MM.1S (cell line): Measurements from ENCODE around the gene CDH20.
A peak's percentile ranks its signal among the peaks of the same experiment; 100 is the strongest.

ENCODE experiments used
- DNase-seq: peaks from one replicate; pipeline ENCODE4 v3.0.0-alpha.2; 2015
- H2AFZ ChIP-seq: fragments of 300-600 bp; sonication (generic); 2 replicates; pipeline ENCODE4 v1.6.0; 2016; ENCODE audit warnings: antibody characterized with exemption, low read length
- H3F3A ChIP-seq: fragments of 300-600 bp; sonication (generic); 2 replicates; pipeline ENCODE4 v1.6.1; 2016; ENCODE audit warnings: mild to moderate bottlenecking, antibody characterized with exemption, low read length, moderate library complexity, mixed read lengths; ENCODE audit not compliant: insufficient read depth
- H3K27ac ChIP-seq: fragments of 300-600 bp; sonication (generic); 2 replicates; pipeline ENCODE4 v1.5.1; 2016; ENCODE audit warnings: mild to moderate bottlenecking, low read length
- H3K27me3 ChIP-seq: fragments of 300-600 bp; sonication (generic); replicated peaks from 2 replicates; pipeline ENCODE4 v1.6.0; 2016; ENCODE audit warnings: low read length; ENCODE audit not compliant: insufficient read depth
- H3K36me3 ChIP-seq: fragments of 300-600 bp; sonication (generic); replicated peaks from 2 replicates; pipeline ENCODE4 v1.6.1; 2016; ENCODE audit warnings: mild to moderate bottlenecking, low read length, mixed read lengths; ENCODE audit not compliant: insufficient read depth
- H3K4me1 ChIP-seq: fragments of 300-600 bp; sonication (generic); 2 replicates; pipeline ENCODE4 v1.6.1; 2016; ENCODE audit warnings: low read length, mixed read lengths
- H3K4me2 ChIP-seq: fragments of 300-600 bp; sonication (generic); 2 replicates; pipeline ENCODE4 v1.6.0; 2016; ENCODE audit warnings: low read depth, low read length
- H3K4me3 ChIP-seq: fragments of 300-600 bp; sonication (generic); 2 replicates; pipeline ENCODE4 v1.5.1; 2016; ENCODE audit warnings: low read length, mixed read lengths
- H3K79me2 ChIP-seq: fragments of 300-600 bp; sonication (generic); 2 replicates; pipeline ENCODE4 v1.6.1; 2016; ENCODE audit warnings: mixed run types, low read length, mixed read lengths
- H3K9ac ChIP-seq: fragments of 300-600 bp; sonication (generic); 2 replicates; pipeline ENCODE4 v1.6.1; 2016; ENCODE audit warnings: low read length, mixed read lengths
- H3K9me2 ChIP-seq: fragments of 300-600 bp; sonication (generic); replicated peaks from 2 replicates; pipeline ENCODE4 v1.6.1; 2016; ENCODE audit warnings: mild to moderate bottlenecking, low read length, mixed read lengths; ENCODE audit not compliant: insufficient read depth
- H3K9me3 ChIP-seq: fragments of 300-600 bp; sonication (generic); replicated peaks from 2 replicates; pipeline ENCODE4 v1.6.1; 2016; ENCODE audit warnings: mild to moderate bottlenecking, low read length, mixed read lengths; ENCODE audit not compliant: insufficient read depth
- H4K20me1 ChIP-seq: fragments of 300-600 bp; sonication (generic); 2 replicates; pipeline ENCODE4 v1.6.1; 2016; ENCODE audit warnings: mild to moderate bottlenecking, low read length, moderate library complexity, mixed read lengths; ENCODE audit not compliant: insufficient read depth
- EZH2 ChIP-seq: fragments of 300-600 bp; sonication (generic); optimal IDR thresholded peaks from 2 replicates; pipeline ENCODE3; 2017; ENCODE audit warnings: low read depth, mild to moderate bottlenecking, antibody characterized with exemption, low read length, mixed read lengths
- EZH2phosphoT487 ChIP-seq: fragments of 300-600 bp; sonication (generic); IDR thresholded peaks from 2 replicates; pipeline ENCODE4 v1.6.1; 2018; ENCODE audit warnings: antibody characterized with exemption, low read length
- TF ChIP-seq, protein P1 (sequence below): fragments of 300-600 bp; sonication (generic); IDR thresholded peaks from 2 replicates; pipeline ENCODE4 v1.5.1; 2016; ENCODE audit warnings: antibody characterized with exemption, low read length, mixed read lengths

The CDH20 gene

DNA sequence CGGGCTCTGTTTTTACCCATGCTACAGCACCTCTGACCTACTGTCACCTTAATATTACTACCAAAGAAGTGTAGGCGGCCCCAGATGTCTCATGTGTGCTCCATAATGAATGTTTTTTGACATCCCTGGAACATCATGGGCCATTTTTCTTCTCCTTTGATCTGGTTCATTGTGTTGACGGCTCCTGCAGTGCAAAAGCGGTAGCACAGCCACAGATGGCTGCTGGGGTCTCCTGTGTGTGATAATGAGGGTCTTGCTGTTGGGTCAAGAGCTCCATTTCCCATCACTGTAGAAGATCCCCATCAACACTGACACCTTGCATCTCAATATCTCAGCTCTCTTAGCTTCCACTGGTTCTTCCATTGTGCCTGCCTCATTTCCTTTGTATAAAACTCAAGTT, 95.0 kb downstream of the CDH20 start:
- Histone ChIP-seq H3K4me3 (no peak overlapping the region), H3K9ac (no peak overlapping the region), H3K36me3 (no peaks in the 10 kb centered on the region), H3K9me2 (no peaks in the 10 kb centered on the region), H3K4me1 (no peaks in the 10 kb centered on the region), H3K9me3 (no peaks in the 10 kb centered on the region), H3K27ac (no peak overlapping the region), H3K79me2 (no peaks in the 10 kb centered on the region), H3K27me3 (no peaks in the 10 kb centered on the region), H2AFZ (no peak overlapping the region), H3K4me2 (no peak overlapping the region), H3F3A (no peaks in the 10 kb centered on the region), H4K20me1 (no peaks in the 10 kb centered on the region)
- TF ChIP-seq EZH2 (no peak), EZH2phosphoT487 (no peak)
- TF ChIP-seq, protein P1, sequence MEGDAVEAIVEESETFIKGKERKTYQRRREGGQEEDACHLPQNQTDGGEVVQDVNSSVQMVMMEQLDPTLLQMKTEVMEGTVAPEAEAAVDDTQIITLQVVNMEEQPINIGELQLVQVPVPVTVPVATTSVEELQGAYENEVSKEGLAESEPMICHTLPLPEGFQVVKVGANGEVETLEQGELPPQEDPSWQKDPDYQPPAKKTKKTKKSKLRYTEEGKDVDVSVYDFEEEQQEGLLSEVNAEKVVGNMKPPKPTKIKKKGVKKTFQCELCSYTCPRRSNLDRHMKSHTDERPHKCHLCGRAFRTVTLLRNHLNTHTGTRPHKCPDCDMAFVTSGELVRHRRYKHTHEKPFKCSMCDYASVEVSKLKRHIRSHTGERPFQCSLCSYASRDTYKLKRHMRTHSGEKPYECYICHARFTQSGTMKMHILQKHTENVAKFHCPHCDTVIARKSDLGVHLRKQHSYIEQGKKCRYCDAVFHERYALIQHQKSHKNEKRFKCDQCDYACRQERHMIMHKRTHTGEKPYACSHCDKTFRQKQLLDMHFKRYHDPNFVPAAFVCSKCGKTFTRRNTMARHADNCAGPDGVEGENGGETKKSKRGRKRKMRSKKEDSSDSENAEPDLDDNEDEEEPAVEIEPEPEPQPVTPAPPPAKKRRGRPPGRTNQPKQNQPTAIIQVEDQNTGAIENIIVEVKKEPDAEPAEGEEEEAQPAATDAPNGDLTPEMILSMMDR, result no peak
- DNase-seq, result no peak

DNA sequence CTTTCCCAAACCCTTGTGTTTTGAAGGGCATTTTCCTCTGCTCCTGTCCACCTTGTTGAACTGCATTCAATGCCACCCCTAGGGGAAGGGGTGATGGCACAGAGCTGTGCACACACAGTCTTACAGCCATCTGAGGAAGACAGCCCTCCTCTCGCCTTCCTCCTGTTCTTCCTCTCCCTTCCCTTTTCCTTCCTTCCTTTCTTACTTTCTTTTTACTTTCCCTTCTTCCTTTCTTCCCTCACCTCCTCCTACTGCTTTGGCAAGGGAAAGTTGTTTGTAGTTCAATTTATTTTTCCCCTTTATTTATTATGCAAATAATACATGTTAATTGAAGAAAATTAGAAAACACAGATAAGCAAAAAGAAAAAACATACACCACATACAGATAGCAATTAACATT, 99.4 kb downstream of the CDH20 start:
- H3K9me3 ChIP-seq, result no peaks in the 10 kb centered on the region
- H3K79me2 ChIP-seq, result no peaks in the 10 kb centered on the region
- no peaks in the 10 kb centered on the region for H3K9me2 ChIP-seq
- DNase-seq, result no peak
- no peak overlapping the region for H3K9ac ChIP-seq
- no peaks in the 10 kb centered on the region for H4K20me1 ChIP-seq
- no peak overlapping the region for H3K27ac ChIP-seq
- H3F3A ChIP-seq, result no peaks in the 10 kb centered on the region
- no peaks in the 10 kb centered on the region for H3K36me3 ChIP-seq
- no peaks in the 10 kb centered on the region for H3K4me1 ChIP-seq
- H3K4me3 ChIP-seq, result no peak overlapping the region
- no peak overlapping the region for H2AFZ ChIP-seq
- no peaks in the 10 kb centered on the region for H3K27me3 ChIP-seq
- TF ChIP-seq, protein P1, result no peak
- TF ChIP-seq EZH2phosphoT487, result no peak
- TF ChIP-seq EZH2, result no peak
- H3K4me2 ChIP-seq, result no peak overlapping the region

DNA sequence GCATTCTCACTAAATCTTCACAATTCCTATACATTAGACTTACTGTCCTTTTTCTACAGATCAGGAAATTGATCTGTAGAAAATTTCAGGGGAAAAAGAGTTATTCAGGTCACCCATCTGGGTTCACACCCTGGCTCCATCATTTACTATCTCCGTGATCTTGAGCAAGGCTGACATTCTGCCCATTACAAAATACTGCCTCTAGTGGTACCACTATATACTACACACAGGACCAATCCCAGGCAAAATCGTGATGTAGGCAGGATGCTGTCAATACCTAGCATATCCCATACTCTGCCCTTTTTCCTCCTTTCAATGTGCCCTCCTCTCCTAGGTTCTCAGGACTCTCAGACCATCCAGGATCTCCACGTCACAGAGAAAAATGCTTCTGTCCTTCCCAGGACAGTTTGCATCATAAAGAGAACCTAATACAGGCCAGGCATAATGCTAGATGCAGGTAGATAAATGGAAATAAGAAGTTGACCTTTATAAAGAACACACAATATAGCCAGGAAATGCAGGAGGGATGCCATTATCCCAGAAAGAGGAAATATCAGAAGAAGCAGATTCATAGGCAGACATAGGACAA, 101.9 kb downstream of the CDH20 start:
- no peaks in the 10 kb centered on the region for H3K36me3 ChIP-seq
- H3K4me3 ChIP-seq, result no peak overlapping the region
- no peak for DNase-seq
- H4K20me1 ChIP-seq, result no peaks in the 10 kb centered on the region
- no peaks in the 10 kb centered on the region for H3K9me3 ChIP-seq
- no peaks in the 10 kb centered on the region for H3K79me2 ChIP-seq
- no peak for TF ChIP-seq EZH2phosphoT487
- TF ChIP-seq, protein P1, result peak; percentile 49
- H3K4me1 ChIP-seq, result no peaks in the 10 kb centered on the region
- no peak overlapping the region for H3K27ac ChIP-seq
- H3F3A ChIP-seq, result no peaks in the 10 kb centered on the region
- no peak overlapping the region for H2AFZ ChIP-seq
- no peak overlapping the region for H3K9ac ChIP-seq
- H3K4me2 ChIP-seq, result no peak overlapping the region
- no peaks in the 10 kb centered on the region for H3K9me2 ChIP-seq
- no peaks in the 10 kb centered on the region for H3K27me3 ChIP-seq
